ENCODE results near the gene SCARB1. TPM values are rescaled to one million over a fixed set of nuclear protein-coding genes. Genes with fewer than 3 reads are reported as not detected.

The SCARB1 gene
- total and polyA plus RNA-seq, 2 of the 13 experiments (the other 11 are each of a cell fraction or from before 2014, with no cell fraction given) = 63.4 to 160 TPM

GRCh38 chr12:124884587-124885438 is 21.1 kb upstream of the SCARB1 start (continued):
- TF ChIP-seq ZNF670 (CRISPR knock-in tag; IDR thresholded peaks at IDR 0.05; ENCODE audit: borderline replicate concordance) = no peak
- TF ChIP-seq, protein P1, sequence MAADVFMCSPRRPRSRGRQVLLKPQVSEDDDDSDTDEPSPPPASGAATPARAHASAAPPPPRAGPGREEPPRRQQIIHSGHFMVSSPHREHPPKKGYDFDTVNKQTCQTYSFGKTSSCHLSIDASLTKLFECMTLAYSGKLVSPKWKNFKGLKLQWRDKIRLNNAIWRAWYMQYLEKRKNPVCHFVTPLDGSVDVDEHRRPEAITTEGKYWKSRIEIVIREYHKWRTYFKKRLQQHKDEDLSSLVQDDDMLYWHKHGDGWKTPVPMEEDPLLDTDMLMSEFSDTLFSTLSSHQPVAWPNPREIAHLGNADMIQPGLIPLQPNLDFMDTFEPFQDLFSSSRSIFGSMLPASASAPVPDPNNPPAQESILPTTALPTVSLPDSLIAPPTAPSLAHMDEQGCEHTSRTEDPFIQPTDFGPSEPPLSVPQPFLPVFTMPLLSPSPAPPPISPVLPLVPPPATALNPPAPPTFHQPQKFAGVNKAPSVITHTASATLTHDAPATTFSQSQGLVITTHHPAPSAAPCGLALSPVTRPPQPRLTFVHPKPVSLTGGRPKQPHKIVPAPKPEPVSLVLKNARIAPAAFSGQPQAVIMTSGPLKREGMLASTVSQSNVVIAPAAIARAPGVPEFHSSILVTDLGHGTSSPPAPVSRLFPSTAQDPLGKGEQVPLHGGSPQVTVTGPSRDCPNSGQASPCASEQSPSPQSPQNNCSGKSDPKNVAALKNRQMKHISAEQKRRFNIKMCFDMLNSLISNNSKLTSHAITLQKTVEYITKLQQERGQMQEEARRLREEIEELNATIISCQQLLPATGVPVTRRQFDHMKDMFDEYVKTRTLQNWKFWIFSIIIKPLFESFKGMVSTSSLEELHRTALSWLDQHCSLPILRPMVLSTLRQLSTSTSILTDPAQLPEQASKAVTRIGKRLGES (CRISPR knock-in tag; IDR thresholded peaks at IDR 0.05; ENCODE audit: borderline replicate concordance) = no peak
- TF ChIP-seq ZFP91 (CRISPR knock-in tag; IDR thresholded peaks at IDR 0.05; ENCODE audit: borderline replicate concordance) = peak; percentile 76
- 0 out of 2 replicates have a peak, but pooled peaks have one; percentile 28 for TF ChIP-seq TBX3 (IDR thresholded peaks at IDR 0.05; ENCODE audit: borderline replicate concordance)
- TF ChIP-seq HMGA1 (CRISPR knock-in tag; conservative IDR thresholded peaks at IDR 0.05) = no peak
- no peak for TF ChIP-seq HNRNPUL1 (IDR thresholded peaks at IDR 0.05; ENCODE audit: low read depth, low read length)
- no peak for TF ChIP-seq SMC3 (IDR thresholded peaks at IDR 0.05; ENCODE audit: low read length)
- no peak for TF ChIP-seq EEA1 (CRISPR knock-in tag; IDR thresholded peaks at IDR 0.05; ENCODE audit: borderline replicate concordance)
- TF ChIP-seq LCORL (IDR thresholded peaks at IDR 0.05) = no peak
- peak; percentile 95 for TF ChIP-seq LCORL (CRISPR knock-in tag; IDR thresholded peaks at IDR 0.05)
- no peak for TF ChIP-seq POLR2AphosphoS5 (IDR thresholded peaks at IDR 0.05; ENCODE audit: low read depth, low read length)
- no peak for TF ChIP-seq ZNF878 (CRISPR knock-in tag; IDR thresholded peaks at IDR 0.05)
- no peak for TF ChIP-seq ZNF646 (CRISPR knock-in tag; IDR thresholded peaks at IDR 0.05)
- peak; percentile 33 for TF ChIP-seq CEBPG (CRISPR knock-in tag; IDR thresholded peaks at IDR 0.05)
- TF ChIP-seq ZSCAN12 (CRISPR knock-in tag; IDR thresholded peaks at IDR 0.05) = no peak
- peak; percentile 17; the same call in 1 of the 2 replicates for TF ChIP-seq GABPB1 (CRISPR knock-in tag; IDR thresholded peaks at IDR 0.05)
- no peak for TF ChIP-seq HNRNPLL (IDR thresholded peaks at IDR 0.05; ENCODE audit: low read depth, low read length, poor library complexity, severe bottlenecking)
- TF ChIP-seq SP2 (CRISPR knock-in tag; IDR thresholded peaks at IDR 0.05) = no peak
- TF ChIP-seq SP140L (CRISPR knock-in tag; IDR thresholded peaks at IDR 0.05; ENCODE audit: borderline replicate concordance) = no peak
